GM13976 (cell line): Measurements from ENCODE around the gene THBS4.

ENCODE experiments used
- DNase-seq: peaks from one replicate; pipeline ENCODE4 v3.0.0; 2012; ENCODE audit warnings: low spot score
- CTCF ChIP-seq: IDR thresholded peaks from 2 replicates; pipeline ENCODE4 v1.5.1; 2012; ENCODE audit warnings: borderline replicate concordance, mild to moderate bottlenecking; ENCODE audit not compliant: insufficient read depth; ENCODE audit errors: extremely low read depth, missing control alignments, control extremely low read depth
- in situ Hi-C: fragments of 300-500 bp; cut with MboI; formaldehyde crosslinking; loops from one replicate; pipeline ENCODE4 v1.12.0; 2022; ENCODE audit warnings: low sequenced_read_pairs, mixed read lengths, inconsistent platforms; ENCODE audit not compliant: unreplicated experiment

THBS4 gene

GRCh38 chr5:80002677-80003076 is 32.5 kb upstream of the THBS4 start:
- no peak for DNase-seq
- no peak for TF ChIP-seq CTCF
- in situ Hi-C loops = no loop called here

GRCh38 chr5:80008995-80009765 is 26.0 kb upstream of the THBS4 start:
- TF ChIP-seq CTCF = no peak
- DNase-seq = no peak
- in situ Hi-C loops = no loop called here

DNA sequence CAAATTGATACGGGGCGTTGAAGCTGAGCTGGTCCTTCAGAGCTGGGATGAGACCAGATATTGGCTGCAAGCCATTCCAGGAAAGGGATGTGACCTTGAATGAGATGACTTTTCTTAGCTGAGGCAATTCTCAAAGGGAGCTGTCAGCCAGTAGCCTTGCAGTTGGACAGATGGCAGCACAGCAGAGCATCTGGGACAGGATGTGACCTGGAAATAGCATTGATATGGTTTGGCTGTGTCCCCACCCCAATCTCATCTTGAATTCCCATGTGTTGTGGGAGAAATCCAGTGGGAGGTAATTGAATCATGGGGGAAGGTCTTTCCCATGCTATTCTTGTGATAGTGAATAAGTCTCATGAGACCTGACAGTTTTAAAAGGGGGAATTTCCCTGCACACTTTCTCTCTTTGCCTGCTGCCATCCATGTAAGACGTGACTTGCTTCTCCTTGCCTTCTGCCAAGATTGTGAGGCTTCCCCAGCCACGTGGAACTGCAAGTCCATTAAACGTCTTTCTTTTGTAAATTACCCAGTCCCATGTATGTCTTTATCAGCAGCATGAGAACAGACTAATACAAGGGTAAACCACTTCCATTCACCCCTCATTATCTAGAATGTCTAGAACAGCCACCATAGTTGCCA is 24.3 kb upstream of the THBS4 start:
- no peak for DNase-seq

GRCh38 chr5:80025069-80025468 is 10.1 kb upstream of the THBS4 start:
- DNase-seq = no peak
- in situ Hi-C loops = no loop called here
- no peak for TF ChIP-seq CTCF

More for the DNA sequence above, 24.3 kb upstream of the THBS4 start:
- in situ Hi-C loops = no loop called here
- no peak for TF ChIP-seq CTCF

DNA sequence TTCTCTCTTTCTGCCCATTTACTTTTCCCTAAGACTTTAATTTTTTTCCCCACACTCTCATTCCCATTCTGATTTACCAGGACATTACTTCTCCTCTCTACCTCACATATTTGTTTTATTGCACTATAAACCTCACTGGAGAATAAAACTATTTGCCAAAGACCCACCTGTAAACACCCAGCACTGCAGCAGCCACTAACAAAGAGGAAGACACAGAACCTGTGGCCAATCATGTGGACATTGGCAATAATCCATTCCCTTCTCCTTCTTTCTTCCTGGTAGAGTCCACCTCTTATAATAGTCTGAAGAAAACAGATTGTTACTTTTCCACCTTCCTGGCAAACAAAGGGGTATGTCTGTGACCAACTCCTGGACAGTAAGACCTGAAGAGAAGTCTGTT is 8.3 kb upstream of the THBS4 start:
- DNase-seq = no peak
- in situ Hi-C loops = no loop called here
- no peak for TF ChIP-seq CTCF

GRCh38 chr5:80031109-80031508 is 4.0 kb upstream of the THBS4 start:
- in situ Hi-C loops = no loop called here
- DNase-seq = no peak
- TF ChIP-seq CTCF = no peak
